Measurements from ENCODE around the gene ADGRD1. TPM values are rescaled to one million over a fixed set of nuclear protein-coding genes. Genes with fewer than 3 reads are reported as not detected.

ADGRD1 gene
- total RNA-seq, 2 donors from 2014 or later: 21.3 to 37.0 TPM

GRCh38 chr12:131002216-131002631, 48.5 kb downstream of the ADGRD1 start:
- H3K4me3 ChIP-seq: no peak overlapping the region
- H3K27me3 ChIP-seq (replicated peaks; ENCODE audit: insufficient read depth): no peaks in the 10 kb centered on the region
- no peak for DNase-seq (ENCODE audit: low spot score)
- no peaks in the 10 kb centered on the region for H3K9me3 ChIP-seq
- H3K27ac ChIP-seq: no peak overlapping the region
- no peak for TF ChIP-seq CTCF (IDR thresholded peaks at IDR 0.05)
- peaks cover 3% of the 10 kb centered on the region for H3K36me3 ChIP-seq
- H3K4me1 ChIP-seq (ENCODE audit: control insufficient read depth in 1 of 2, low read depth in 2 of 2): peaks cover 0 to 4% of the 10 kb centered on the region in 2 donors
- no peak for ATAC-seq (ENCODE audit: insufficient number of reproducible peaks, low FRiP score, low read depth)

GRCh38 chr12:131003036-131003715, 49.5 kb downstream of the ADGRD1 start:
- Histone ChIP-seq H3K9me3 (no peaks in the 10 kb centered on the region), H3K36me3 (peaks cover 3% of the 10 kb centered on the region), H3K27me3 (replicated peaks; ENCODE audit: insufficient read depth) (no peaks in the 10 kb centered on the region), H3K4me3 (no peak overlapping the region), H3K4me1 (ENCODE audit: control insufficient read depth in 1 of 2, low read depth in 2 of 2) (peaks cover 0 to 6% of the 10 kb centered on the region in 2 donors), H3K27ac (no peak overlapping the region)
- ATAC-seq (ENCODE audit: insufficient number of reproducible peaks, low FRiP score, low read depth) (no peak), DNase-seq (ENCODE audit: low spot score) (no peak)
- TF ChIP-seq CTCF (IDR thresholded peaks at IDR 0.05): no peak

- ATAC-seq (ENCODE audit: insufficient number of reproducible peaks, low FRiP score, low read depth) (no peak), DNase-seq (ENCODE audit: low spot score) (no peak)
- H3K27me3 ChIP-seq (replicated peaks; ENCODE audit: insufficient read depth): no peaks in the 10 kb centered on the region
- no peak overlapping the region for H3K4me3 ChIP-seq
- no peaks in the 10 kb centered on the region for H3K9me3 ChIP-seq
- no peak overlapping the region for H3K27ac ChIP-seq
- H3K4me1 ChIP-seq (ENCODE audit: control insufficient read depth in 1 of 2, low read depth in 2 of 2): peaks cover 0 to 6% of the 10 kb centered on the region in 2 donors
- no peak for TF ChIP-seq CTCF (IDR thresholded peaks at IDR 0.05)
- peaks cover 3% of the 10 kb centered on the region for H3K36me3 ChIP-seq
These were observed 50.0 kb downstream of the ADGRD1 start for GRCh38 chr12:131003716-131004045.

GRCh38 chr12:131004166-131004565, 50.5 kb downstream of the ADGRD1 start:
- Histone ChIP-seq H3K36me3 (peaks cover 3% of the 10 kb centered on the region), H3K27me3 (replicated peaks; ENCODE audit: insufficient read depth) (no peaks in the 10 kb centered on the region), H3K4me3 (no peak overlapping the region), H3K27ac (no peak overlapping the region), H3K9me3 (no peaks in the 10 kb centered on the region), H3K4me1 (ENCODE audit: control insufficient read depth in 1 of 2, low read depth in 2 of 2) (peaks cover 0 to 6% of the 10 kb centered on the region in 2 donors)
- TF ChIP-seq CTCF (IDR thresholded peaks at IDR 0.05): no peak
- ATAC-seq (ENCODE audit: insufficient number of reproducible peaks, low FRiP score, low read depth) (no peak), DNase-seq (ENCODE audit: low spot score) (no peak)

GRCh38 chr12:131005161-131006035, 51.7 kb downstream of the ADGRD1 start:
- Histone ChIP-seq H3K36me3 (no peaks in the 10 kb centered on the region), H3K9me3 (no peaks in the 10 kb centered on the region), H3K27ac (no peak overlapping the region), H3K27me3 (replicated peaks; ENCODE audit: insufficient read depth) (no peaks in the 10 kb centered on the region), H3K4me1 (ENCODE audit: control insufficient read depth in 1 of 2, low read depth in 2 of 2) (peaks cover 0 to 6% of the 10 kb centered on the region in 2 donors), H3K4me3 (no peak overlapping the region)
- no peak for DNase-seq (ENCODE audit: low spot score)
- ATAC-seq (ENCODE audit: insufficient number of reproducible peaks, low FRiP score, low read depth): no peak
- TF ChIP-seq CTCF (IDR thresholded peaks at IDR 0.05): no peak
